ENCODE measurements around the gene STUM. TPM values are rescaled to one million over a fixed set of nuclear protein-coding genes. Genes with fewer than 3 reads are reported as not detected.

Gene STUM
- total and polyA plus RNA-seq, 10 of the 15 experiments (the other 5 are each of a cell fraction or from before 2014, with no cell fraction given), result under 0.01 to 0.15 (median 0.09) TPM; not detected in 5

GRCh38 chr1:226541231-226541630, 7.3 kb upstream of the STUM start:
- Histone ChIP-seq H3K4me1 (ENCODE audit: control insufficient read depth, insufficient read depth, low read length) (no peaks in the 10 kb centered on the region), H3K9ac (ENCODE audit: control insufficient read depth, insufficient read depth, low read length) (no peak overlapping the region), H3K27me3 (replicated peaks in 1 of 2; ENCODE audit: control insufficient read depth in 2 of 2, insufficient read depth in 2 of 2, low read length in 1 of 2) (no peaks in the 10 kb centered on the region; a peak in 2 of 4 replicates), H3K4me3 (no peak overlapping the region), H3K36me3 (ENCODE audit: control insufficient read depth in 2 of 2, insufficient read depth in 2 of 2, low read length in 1 of 2) (no peaks in the 10 kb centered on the region), H3K27ac (ENCODE audit: control insufficient read depth, insufficient read depth) (no peak overlapping the region), H3K4me2 (ENCODE audit: control insufficient read depth, insufficient read depth) (no peak overlapping the region), H3K9me3 (replicated peaks; ENCODE audit: control insufficient read depth, insufficient read depth, low read length) (no peaks in the 10 kb centered on the region), H4K20me1 (ENCODE audit: control insufficient read depth, insufficient read depth) (no peaks in the 10 kb centered on the region), H3K79me2 (ENCODE audit: control insufficient read depth, insufficient read depth, low read length) (no peaks in the 10 kb centered on the region), H2AFZ (ENCODE audit: control insufficient read depth, low read depth, low read length) (no peak overlapping the region)
- ChIA-PET CTCF (interaction anchor here (0.8 to 1.5 kb wide), 2 partner anchors 9 to 416 kb away, joined by 3 to 4 read pairs; no protein-coding TSS in a partner anchor), RAD21 (ENCODE audit: unreplicated experiment) (no interaction called here), POLR2A (no interaction called here), SMC1A (ENCODE audit: uncharacterized antibody, unreplicated experiment) (interaction anchor here (0.9 to 1.5 kb wide), 2 partner anchors 112 to 423 kb away, joined by 3 to 4 read pairs; no protein-coding TSS in a partner anchor)
- ATAC-seq (no peak), FAIRE-seq (no peak), DNase-seq (ENCODE audit: low read depth, low spot score) (no peak)
- intact Hi-C loops (cut with micrococcal nuclease; ENCODE audit: unreplicated experiment) (no loop called here), in situ Hi-C loops (cut with MboI) (no loop called here)
- BruUV-seq (replicated peaks), result no TSS peak
- TF ChIP-seq, protein P1, sequence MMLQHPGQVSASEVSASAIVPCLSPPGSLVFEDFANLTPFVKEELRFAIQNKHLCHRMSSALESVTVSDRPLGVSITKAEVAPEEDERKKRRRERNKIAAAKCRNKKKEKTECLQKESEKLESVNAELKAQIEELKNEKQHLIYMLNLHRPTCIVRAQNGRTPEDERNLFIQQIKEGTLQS (IDR thresholded peaks at IDR 0.05; ENCODE audit: borderline replicate concordance, extremely low read depth, low read depth, low read length), result no peak
- TF ChIP-seq NR2C2 (IDR thresholded peaks at IDR 0.05; ENCODE audit: borderline replicate concordance, control insufficient read depth, insufficient read length, low read depth) (no peak), ZBED1 (IDR thresholded peaks at IDR 0.05; ENCODE audit: borderline replicate concordance) (no peak), JUNB (IDR thresholded peaks at IDR 0.05) (no peak), HDGF (IDR thresholded peaks at IDR 0.05) (no peak), SRF (IDR thresholded peaks at IDR 0.05; ENCODE audit: low read depth in 2 of 2, low read length in 2 of 2) (no peak), ESRRA (IDR thresholded peaks at IDR 0.05; ENCODE audit: low read length) (no peak), SMAD5 (IDR thresholded peaks at IDR 0.05; ENCODE audit: low read depth) (no peak), SUZ12 (IDR thresholded peaks at IDR 0.05; ENCODE audit: unreplicated experiment) (no peak), PAX8 (IDR thresholded peaks at IDR 0.05) (no peak), BRCA1 (IDR thresholded peaks at IDR 0.05; ENCODE audit: low read depth, low read length) (no peak), CBFB (IDR thresholded peaks at IDR 0.05; ENCODE audit: low read depth) (no peak)
- WGBS (ENCODE audit: insufficient coverage, insufficient replicate concordance, low lambda C conversion rate, missing lambda C conversion rate), result 50% methylated on average over 4 of the region's 4 CpGs
